WERI-Rb-1 (cell line): ENCODE measurements around the gene TTC1.

ENCODE experiments used
- DNase-seq: peaks from one replicate; pipeline ENCODE4 v3.0.0-alpha.2; 2020
- H3K27ac ChIP-seq: fragments of 250-450 bp; sonication (Bioruptor Pico); 2 replicates; pipeline ENCODE4 v1.5.1; 2020; ENCODE audit warnings: mild to moderate bottlenecking, moderate library complexity
- H3K27me3 ChIP-seq: fragments of 250-450 bp; sonication (Bioruptor Pico); 2 replicates; pipeline ENCODE4 v1.5.1; 2021; ENCODE audit warnings: mild to moderate bottlenecking, low read depth, moderate library complexity; ENCODE audit not compliant: insufficient read depth, severe bottlenecking
- H3K36me3 ChIP-seq: fragments of 250-450 bp; sonication (Bioruptor Pico); 2 replicates; pipeline ENCODE4 v1.5.1; 2020; ENCODE audit warnings: mild to moderate bottlenecking, moderate library complexity
- H3K4me3 ChIP-seq: 2 replicates; pipeline ENCODE4 v1.5.1; 2011; ENCODE audit warnings: low read depth, mild to moderate bottlenecking, control low read depth, low read length
- H3K9me3 ChIP-seq: fragments of 250-450 bp; sonication (Bioruptor Pico); 2 replicates; pipeline ENCODE4 v1.5.1; 2021; ENCODE audit warnings: mild to moderate bottlenecking, moderate library complexity; ENCODE audit not compliant: severe bottlenecking
- CTCF ChIP-seq: IDR thresholded peaks from 2 replicates; pipeline ENCODE4 v1.5.1; 2011; ENCODE audit warnings: low read depth, mild to moderate bottlenecking, control low read depth, inconsistent platforms, low read length

TTC1 gene

GRCh38 chr5:160076997-160077396 is 68.1 kb downstream of the TTC1 start:
- DNase-seq = no peak
- H3K9me3 ChIP-seq = no peaks in the 10 kb centered on the region
- H3K4me3 ChIP-seq = no peak overlapping the region
- H3K36me3 ChIP-seq = peaks cover 7% of the 10 kb centered on the region
- no peaks in the 10 kb centered on the region for H3K27me3 ChIP-seq
- TF ChIP-seq CTCF = no peak
- H3K27ac ChIP-seq = no peak overlapping the region

- no peak overlapping the region for H3K27ac ChIP-seq
- peaks cover 7% of the 10 kb centered on the region for H3K36me3 ChIP-seq
- H3K27me3 ChIP-seq = no peaks in the 10 kb centered on the region
- no peak for DNase-seq
- no peaks in the 10 kb centered on the region for H3K9me3 ChIP-seq
- H3K4me3 ChIP-seq = no peak overlapping the region
- no peak for TF ChIP-seq CTCF
These were observed 70.8 kb downstream of the TTC1 start for GRCh38 chr5:160079753-160080152.

- peaks cover 7% of the 10 kb centered on the region for H3K36me3 ChIP-seq
- no peaks in the 10 kb centered on the region for H3K9me3 ChIP-seq
- no peak overlapping the region for H3K27ac ChIP-seq
- H3K27me3 ChIP-seq = no peaks in the 10 kb centered on the region
- no peak for TF ChIP-seq CTCF
- no peak for DNase-seq
- H3K4me3 ChIP-seq = no peak overlapping the region
These were observed 72.6 kb downstream of the TTC1 start for GRCh38 chr5:160081495-160081894.

GRCh38 chr5:160082614-160083500 is 73.9 kb downstream of the TTC1 start:
- Histone ChIP-seq H3K36me3 (peaks cover 1% of the 10 kb centered on the region), H3K27ac (no peak overlapping the region), H3K4me3 (no peak overlapping the region), H3K9me3 (no peaks in the 10 kb centered on the region), H3K27me3 (no peaks in the 10 kb centered on the region)
- DNase-seq = no peak
- TF ChIP-seq CTCF = no peak

- no peak overlapping the region for H3K4me3 ChIP-seq
- no peaks in the 10 kb centered on the region for H3K36me3 ChIP-seq
- no peak for DNase-seq
- H3K27me3 ChIP-seq = no peaks in the 10 kb centered on the region
- TF ChIP-seq CTCF = no peak
- no peak overlapping the region for H3K27ac ChIP-seq
- no peaks in the 10 kb centered on the region for H3K9me3 ChIP-seq
These were observed 74.6 kb downstream of the TTC1 start for GRCh38 chr5:160083501-160083900.

- Histone ChIP-seq H3K27ac (no peak overlapping the region), H3K4me3 (no peak overlapping the region), H3K36me3 (no peaks in the 10 kb centered on the region), H3K9me3 (no peaks in the 10 kb centered on the region), H3K27me3 (no peaks in the 10 kb centered on the region)
- no peak for TF ChIP-seq CTCF
- DNase-seq = no peak
These were observed 75.2 kb downstream of the TTC1 start for GRCh38 chr5:160084144-160084543.
